ENCODE results near the gene CTDSP2. TPM values are rescaled to one million over a fixed set of nuclear protein-coding genes. Genes with fewer than 3 reads are reported as not detected.
"Not testable (repeated sequence)": the region's sequence is repeated elsewhere in the genome, so short reads cannot be mapped to it uniquely, and the experiment has no call there.

The CTDSP2 gene
- total RNA-seq, 2 donors from 2014 or later: 67.6 to 105 TPM

GRCh38 chr12:57777367-57777766 lies 69.2 kb downstream of the CTDSP2 start:
- TF ChIP-seq CTCF (IDR thresholded peaks at IDR 0.05): no peak

GRCh38 chr12:57776247-57776587 lies 70.3 kb downstream of the CTDSP2 start:
- H3K27ac ChIP-seq: no peak overlapping the region
- H3K4me3 ChIP-seq: no peak overlapping the region
- H3K9me3 ChIP-seq: no peaks in the 10 kb centered on the region
- DNase-seq (ENCODE audit: low spot score): no peak
- H3K36me3 ChIP-seq: no peaks in the 10 kb centered on the region
- H3K27me3 ChIP-seq: no peaks in the 10 kb centered on the region
- H3K4me1 ChIP-seq: peaks cover 0 to 20% of the 10 kb centered on the region in 2 donors
- TF ChIP-seq CTCF (IDR thresholded peaks at IDR 0.05): no peak

More at GRCh38 chr12:57777367-57777766, 69.2 kb downstream of the CTDSP2 start:
- DNase-seq (ENCODE audit: low spot score): no peak
- H3K9me3 ChIP-seq: no peaks in the 10 kb centered on the region
- peaks cover 0 to 16% of the 10 kb centered on the region in 2 donors for H3K4me1 ChIP-seq
- no peak overlapping the region for H3K4me3 ChIP-seq
- H3K27ac ChIP-seq: no peak overlapping the region
- no peaks in the 10 kb centered on the region for H3K36me3 ChIP-seq
- no peaks in the 10 kb centered on the region for H3K27me3 ChIP-seq

GRCh38 chr12:57775563-57776246 lies 70.8 kb downstream of the CTDSP2 start:
- Histone ChIP-seq H3K9me3 (no peaks in the 10 kb centered on the region), H3K27me3 (no peaks in the 10 kb centered on the region), H3K27ac (no peak overlapping the region), H3K4me1 (peaks cover 0 to 25% of the 10 kb centered on the region in 2 donors), H3K4me3 (no peak overlapping the region), H3K36me3 (no peaks in the 10 kb centered on the region)
- TF ChIP-seq CTCF (IDR thresholded peaks at IDR 0.05): no peak
- DNase-seq (ENCODE audit: low spot score): no peak

- Histone ChIP-seq H3K36me3 (peaks cover 5% of the 10 kb centered on the region), H3K27me3 (no peaks in the 10 kb centered on the region)
- no peak for TF ChIP-seq CTCF (IDR thresholded peaks at IDR 0.05)
Observed at GRCh38 chr12:57775044-57775443, 71.5 kb downstream of the CTDSP2 start.

GRCh38 chr12:57774634-57775033 lies 71.9 kb downstream of the CTDSP2 start:
- not testable (repeated sequence) for H3K4me3 ChIP-seq; H3K27ac ChIP-seq; H3K36me3 ChIP-seq; DNase-seq (ENCODE audit: low spot score); H3K27me3 ChIP-seq; H3K9me3 ChIP-seq
- peaks cover 0 to 25% of the 10 kb centered on the region in 2 donors for H3K4me1 ChIP-seq

More at GRCh38 chr12:57775044-57775443, 71.5 kb downstream of the CTDSP2 start:
- no peak for DNase-seq (ENCODE audit: low spot score)
- peaks cover 0 to 25% of the 10 kb centered on the region in 2 donors for H3K4me1 ChIP-seq
- no peak overlapping the region for H3K4me3 ChIP-seq
- H3K27ac ChIP-seq: no peak overlapping the region
- no peaks in the 10 kb centered on the region for H3K9me3 ChIP-seq

- TF ChIP-seq CTCF (IDR thresholded peaks at IDR 0.05): no peak
- Histone ChIP-seq H3K4me1 (peaks cover 0 to 25% of the 10 kb centered on the region in 2 donors), H3K4me3 (peak within 1 kb of the TSS; percentile 61 to 89), H3K27me3 (no peaks in the 10 kb centered on the region), H3K9me3 (no peaks in the 10 kb centered on the region), H3K36me3 (peaks cover 16% of the 10 kb centered on the region), H3K27ac (peak within 1 kb of the TSS; percentile 93 to 94)
- no peak for DNase-seq (ENCODE audit: low spot score)
Observed at GRCh38 chr12:57772429-57773322, 73.9 kb downstream of the CTDSP2 start, which contains the start of gene EEF1AKMT3. EEF1AKMT3 (plus strand) TSS chr12:57772614; CDS start chr12:57772725, 111 bp downstream.

Data from right atrium auricular region (tissue), 2 donors.